ENCODE measurements around the gene PDE3A. TPM values are rescaled to one million over a fixed set of nuclear protein-coding genes. Genes with fewer than 3 reads are reported as not detected.

PDE3A gene
- total and polyA plus RNA-seq, 2 experiments from 2014 or later = 11.1 to 61.6 TPM

DNA sequence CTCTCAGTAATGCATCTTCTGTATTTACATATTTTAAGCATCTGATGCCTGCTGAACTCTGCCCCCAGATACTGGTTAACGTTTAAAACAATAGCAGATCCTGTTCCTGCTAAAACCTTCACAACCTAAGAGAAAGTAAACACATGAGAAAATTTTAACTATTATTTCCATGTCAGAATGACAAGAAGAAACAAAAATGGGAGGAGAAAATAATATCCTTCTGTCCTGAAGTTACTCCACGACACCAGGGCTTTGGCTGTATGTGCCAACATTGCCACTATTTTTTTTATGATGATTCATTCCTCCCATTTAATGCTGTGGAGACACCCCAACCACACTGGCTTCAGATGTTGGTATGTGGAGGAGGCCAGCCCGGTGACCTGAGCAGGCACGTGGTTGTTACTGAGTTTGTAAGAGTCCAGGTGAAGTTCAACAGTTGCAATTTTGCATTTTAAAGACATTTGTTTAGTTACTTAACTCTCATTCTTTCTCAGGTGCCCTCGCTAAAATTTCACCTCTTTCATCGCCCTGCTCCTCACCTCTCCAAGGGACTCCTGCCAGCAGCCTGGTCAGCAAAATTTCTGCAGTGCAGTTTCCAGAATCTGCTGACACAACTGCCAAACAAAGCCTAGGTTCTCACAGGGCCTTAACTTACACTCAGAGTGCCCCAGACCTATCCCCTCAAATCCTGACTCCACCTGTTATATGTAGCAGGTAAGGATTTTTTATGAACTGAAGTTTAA, 261.2 kb downstream of the PDE3A start:
- DNase-seq (ENCODE audit: low spot score) = peak; percentile 59
- Histone ChIP-seq H4K20me1 (ENCODE audit: insufficient read depth, poor library complexity, severe bottlenecking) (no peaks in the 10 kb centered on the region), H3K4me2 (peak overlapping the region; percentile 52), H3K79me2 (no peaks in the 10 kb centered on the region), H3K27me3 (no peaks in the 10 kb centered on the region), H3K4me3 (no peak overlapping the region), H3K9me3 (ENCODE audit: low read depth) (no peaks in the 10 kb centered on the region), H3K9me2 (replicated peaks; ENCODE audit: insufficient read depth) (no peaks in the 10 kb centered on the region), H3K27ac (peak overlapping the region; percentile 81), H3K36me3 (replicated peaks; ENCODE audit: insufficient read depth, low read depth) (no peaks in the 10 kb centered on the region), H2AFZ (no peak overlapping the region), H3K4me1 (ENCODE audit: insufficient read depth) (peaks cover 48% of the 10 kb centered on the region)
- TF ChIP-seq EZH2 (IDR thresholded peaks at IDR 0.05; ENCODE audit: borderline replicate concordance) (no peak), EZH2phosphoT487 (IDR thresholded peaks at IDR 0.05; ENCODE audit: low read depth, severe bottlenecking, unreplicated experiment) (no peak)
- TF ChIP-seq, protein P1, sequence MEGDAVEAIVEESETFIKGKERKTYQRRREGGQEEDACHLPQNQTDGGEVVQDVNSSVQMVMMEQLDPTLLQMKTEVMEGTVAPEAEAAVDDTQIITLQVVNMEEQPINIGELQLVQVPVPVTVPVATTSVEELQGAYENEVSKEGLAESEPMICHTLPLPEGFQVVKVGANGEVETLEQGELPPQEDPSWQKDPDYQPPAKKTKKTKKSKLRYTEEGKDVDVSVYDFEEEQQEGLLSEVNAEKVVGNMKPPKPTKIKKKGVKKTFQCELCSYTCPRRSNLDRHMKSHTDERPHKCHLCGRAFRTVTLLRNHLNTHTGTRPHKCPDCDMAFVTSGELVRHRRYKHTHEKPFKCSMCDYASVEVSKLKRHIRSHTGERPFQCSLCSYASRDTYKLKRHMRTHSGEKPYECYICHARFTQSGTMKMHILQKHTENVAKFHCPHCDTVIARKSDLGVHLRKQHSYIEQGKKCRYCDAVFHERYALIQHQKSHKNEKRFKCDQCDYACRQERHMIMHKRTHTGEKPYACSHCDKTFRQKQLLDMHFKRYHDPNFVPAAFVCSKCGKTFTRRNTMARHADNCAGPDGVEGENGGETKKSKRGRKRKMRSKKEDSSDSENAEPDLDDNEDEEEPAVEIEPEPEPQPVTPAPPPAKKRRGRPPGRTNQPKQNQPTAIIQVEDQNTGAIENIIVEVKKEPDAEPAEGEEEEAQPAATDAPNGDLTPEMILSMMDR (IDR thresholded peaks at IDR 0.05; ENCODE audit: poor library complexity) = no peak
- 25% methylated on average over 6 of the region's 6 CpGs for WGBS (ENCODE audit: low lambda C conversion rate, missing lambda C conversion rate)

DNA sequence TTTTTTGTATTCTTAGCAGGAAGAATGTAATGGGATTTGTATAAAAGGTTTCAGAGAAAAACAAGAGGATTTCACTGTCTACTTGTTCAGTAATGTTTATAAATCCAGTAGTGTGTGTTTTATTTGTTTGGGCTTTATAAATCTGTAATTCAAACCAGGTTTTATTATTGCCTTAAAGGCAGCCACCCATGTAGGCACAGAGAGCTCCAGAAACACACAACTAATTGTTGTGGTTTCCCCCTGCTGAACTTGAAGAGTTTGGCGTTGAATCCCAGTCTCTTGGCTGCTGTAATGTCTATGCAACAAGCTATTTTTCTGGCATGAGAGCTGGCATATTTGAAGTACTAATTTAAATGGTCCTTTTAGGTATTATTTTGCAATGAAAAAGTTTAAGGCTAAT, 263.4 kb downstream of the PDE3A start:
- Histone ChIP-seq H3K9me3 (ENCODE audit: low read depth) (no peaks in the 10 kb centered on the region), H3K9me2 (replicated peaks; ENCODE audit: insufficient read depth) (no peaks in the 10 kb centered on the region), H3K79me2 (no peaks in the 10 kb centered on the region), H4K20me1 (ENCODE audit: insufficient read depth, poor library complexity, severe bottlenecking) (no peaks in the 10 kb centered on the region), H3K4me2 (no peak overlapping the region), H3K4me3 (no peak overlapping the region), H2AFZ (no peak overlapping the region), H3K27ac (peak overlapping the region; percentile 33), H3K27me3 (no peaks in the 10 kb centered on the region), H3K4me1 (ENCODE audit: insufficient read depth) (peaks cover 37% of the 10 kb centered on the region), H3K36me3 (replicated peaks; ENCODE audit: insufficient read depth, low read depth) (no peaks in the 10 kb centered on the region)
- DNase-seq (ENCODE audit: low spot score) = peak; percentile 34
- TF ChIP-seq, protein P1 (IDR thresholded peaks at IDR 0.05; ENCODE audit: poor library complexity) = no peak
- peak; percentile 82 for TF ChIP-seq EZH2phosphoT487 (IDR thresholded peaks at IDR 0.05; ENCODE audit: low read depth, severe bottlenecking, unreplicated experiment)
- 38% methylated on average over 1 of the region's 1 CpG for WGBS (ENCODE audit: low lambda C conversion rate, missing lambda C conversion rate)

DNA sequence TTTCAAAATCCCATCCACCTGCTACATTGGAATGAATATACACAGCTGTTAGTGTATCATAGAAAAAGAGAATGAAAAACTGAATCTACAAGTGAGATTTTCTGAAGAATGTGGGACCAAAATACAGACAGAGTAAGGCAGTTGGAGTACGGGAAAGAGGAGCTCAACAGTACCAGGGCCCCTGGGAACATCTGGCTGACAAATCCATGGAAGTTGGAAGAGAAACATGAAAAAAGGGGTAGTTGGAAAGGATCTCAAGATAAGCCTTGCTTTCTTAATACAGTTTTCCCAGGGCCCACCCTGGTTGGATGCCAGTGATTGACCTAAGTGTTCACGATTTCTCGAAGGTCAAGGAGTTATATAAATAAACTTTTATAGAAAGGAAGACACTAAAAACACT, 272.8 kb downstream of the PDE3A start:
- H3K4me3 ChIP-seq = no peak overlapping the region
- no peaks in the 10 kb centered on the region for H4K20me1 ChIP-seq (ENCODE audit: insufficient read depth, poor library complexity, severe bottlenecking)
- no peak overlapping the region for H2AFZ ChIP-seq
- H3K27ac ChIP-seq = no peak overlapping the region
- no peaks in the 10 kb centered on the region for H3K9me3 ChIP-seq (ENCODE audit: low read depth)
- 83% methylated on average over 3 of the region's 3 CpGs for WGBS (ENCODE audit: low lambda C conversion rate, missing lambda C conversion rate)
- no peaks in the 10 kb centered on the region for H3K27me3 ChIP-seq
- DNase-seq (ENCODE audit: low spot score) = no peak
- H3K4me1 ChIP-seq (ENCODE audit: insufficient read depth) = no peaks in the 10 kb centered on the region
- H3K79me2 ChIP-seq = no peaks in the 10 kb centered on the region
- H3K36me3 ChIP-seq (replicated peaks; ENCODE audit: insufficient read depth, low read depth) = no peaks in the 10 kb centered on the region
- no peaks in the 10 kb centered on the region for H3K9me2 ChIP-seq (replicated peaks; ENCODE audit: insufficient read depth)
- TF ChIP-seq EZH2phosphoT487 (IDR thresholded peaks at IDR 0.05; ENCODE audit: low read depth, severe bottlenecking, unreplicated experiment) = no peak
- no peak overlapping the region for H3K4me2 ChIP-seq

DNA sequence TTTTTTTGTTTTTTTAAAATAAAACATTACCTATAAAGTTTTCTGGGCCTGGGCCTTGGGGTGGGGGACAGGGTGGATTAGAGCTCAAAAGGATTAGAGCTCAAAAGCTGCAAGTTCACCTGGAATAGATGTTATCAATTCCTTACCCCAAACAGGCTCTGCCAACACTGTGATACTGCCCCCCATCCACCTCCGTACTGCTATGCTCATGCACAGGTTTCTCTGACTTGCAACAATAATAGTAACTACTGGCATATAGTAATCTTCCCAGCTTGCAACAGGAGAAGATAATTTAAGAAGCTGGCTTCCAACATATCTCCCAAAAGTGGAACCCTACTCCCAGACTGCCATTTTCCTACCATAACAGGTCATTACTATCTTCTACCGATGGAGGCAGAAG, 275.5 kb downstream of the PDE3A start:
- Histone ChIP-seq H2AFZ (no peak overlapping the region), H3K4me1 (ENCODE audit: insufficient read depth) (no peaks in the 10 kb centered on the region), H3K36me3 (replicated peaks; ENCODE audit: insufficient read depth, low read depth) (no peaks in the 10 kb centered on the region), H3K79me2 (no peaks in the 10 kb centered on the region), H3K4me3 (no peak overlapping the region), H3K9me3 (ENCODE audit: low read depth) (no peaks in the 10 kb centered on the region), H3K9me2 (replicated peaks; ENCODE audit: insufficient read depth) (no peaks in the 10 kb centered on the region), H3K4me2 (no peak overlapping the region), H3K27ac (no peak overlapping the region), H3K27me3 (no peaks in the 10 kb centered on the region), H4K20me1 (ENCODE audit: insufficient read depth, poor library complexity, severe bottlenecking) (no peaks in the 10 kb centered on the region)
- TF ChIP-seq EZH2phosphoT487 (IDR thresholded peaks at IDR 0.05; ENCODE audit: low read depth, severe bottlenecking, unreplicated experiment) (no peak), EZH2 (IDR thresholded peaks at IDR 0.05; ENCODE audit: borderline replicate concordance) (no peak)
- TF ChIP-seq, protein P1 (IDR thresholded peaks at IDR 0.05; ENCODE audit: poor library complexity) = no peak
- WGBS (ENCODE audit: low lambda C conversion rate, missing lambda C conversion rate) = 93% methylated on average over 2 of the region's 2 CpGs
- no peak for DNase-seq (ENCODE audit: low spot score)

Measured in hepatocyte (in vitro differentiated cells).